HCT116 (cell line): Measurements from ENCODE around the gene RTN4IP1. TPM values are rescaled to one million over a fixed set of nuclear protein-coding genes. Genes with fewer than 3 reads are reported as not detected.

Experiments used
- ATAC-seq: fragments of 200-7000 bp; cut with Tn5 transposase; 2 replicates; pipeline ENCODE4 v1.9.1; 2020; ENCODE audit warnings: mild to moderate bottlenecking, moderate library complexity
- BruUV-seq: library from RNA; stranded (reverse); fragments of 400-500 nt; replicated peaks from 2 replicates; lab custom pipeline; 2021; lab: Mats Ljungman, UMichigan
- CTCF ChIA-PET: fragments of 300-600 bp; sonication (Branson Sonifier 250); formaldehyde crosslinking; loops from one replicate; lab custom pipeline; 2021; ENCODE audit warnings: antibody characterized with exemption; lab: Charles Lee
- POLR2A ChIA-PET: fragments of 300-600, 350-600 bp; sonication (Branson Sonifier 250); formaldehyde crosslinking; loops from one replicate; lab custom pipeline; 2021; ENCODE audit warnings: antibody characterized with exemption; lab: Charles Lee
- RAD21 ChIA-PET, 2 experiments: fragments of 300-600 bp; sonication (Branson Sonifier 250); formaldehyde crosslinking; loops; one replicate each; lab custom pipeline; 2023; ENCODE audit warnings: low total read pairs in 2 of 2; ENCODE audit not compliant: uncharacterized antibody in 2 of 2, unreplicated experiment in 2 of 2, low non-redundant PET in 1 of 2; lab: Charles Lee
- DNase-seq: peaks from one replicate; pipeline ENCODE4 v3.0.0-alpha.2; 2010; ENCODE audit warnings: low read depth, low spot score
- H2AFZ ChIP-seq: fragments of 200-600 bp; shearing (Covaris generic), sonication (generic); 2 replicates; pipeline ENCODE4 v1.6.1; 2017; ENCODE audit warnings: low read depth, mixed run types, mixed read lengths, antibody characterized with exemption, low read length; ENCODE audit not compliant: poor library complexity, severe bottlenecking
- H3K27ac ChIP-seq: 2 replicates; pipeline ENCODE4 v1.5.1; 2012; ENCODE audit warnings: low read depth, low read length
- H3K27me3 ChIP-seq: fragments of 200-600 bp; sonication (generic); 2 replicates; pipeline ENCODE4 v1.6.1; 2016; ENCODE audit warnings: mixed run types, low read length, mixed read lengths; ENCODE audit not compliant: insufficient read depth
- H3K36me3 ChIP-seq, 2 experiments: fragments of 200-500 bp in 1 of 2; fragments of 200-600 bp in 1 of 2; sonication (Bioruptor generic) in 1 of 2; sonication (generic) in 1 of 2; 2 replicates each; pipeline versions ENCODE4 v1.5.1 to v1.6.1; 2014 to 2016; ENCODE audit warnings: low read length in 2 of 2, inconsistent platforms in 1 of 2, mixed read lengths in 1 of 2, mixed run types in 1 of 2; ENCODE audit not compliant: insufficient read depth in 2 of 2, control insufficient read depth in 1 of 2
- H3K4me1 ChIP-seq, 2 experiments: fragments of 200-600 bp in 1 of 2; sonication (generic) in 1 of 2; 2 replicates each; pipeline versions ENCODE4 v1.5.1 to v1.6.1; 2012 to 2017; ENCODE audit warnings: low read length in 2 of 2, inconsistent platforms in 1 of 2, mild to moderate bottlenecking in 1 of 2, mixed read lengths in 1 of 2, mixed run types in 1 of 2, moderate library complexity in 1 of 2; ENCODE audit not compliant: insufficient read depth in 2 of 2, control insufficient read depth in 1 of 2
- H3K4me2 ChIP-seq: fragments of 200-600 bp; sonication (generic); 2 replicates; pipeline ENCODE4 v1.6.1; 2017; ENCODE audit warnings: mixed run types, low read length, mixed read lengths
- H3K4me3 ChIP-seq, 2 experiments: fragments of 200-600 bp in 1 of 2; sonication (generic) in 1 of 2; replicated peaks in 1 of 2; 2 replicates each; pipeline ENCODE4 v1.5.1; 2011 to 2016; ENCODE audit warnings: low read length in 2 of 2, control low read depth in 1 of 2, low read depth in 1 of 2, mild to moderate bottlenecking in 1 of 2, mixed read lengths in 1 of 2, mixed run types in 1 of 2
- H3K79me2 ChIP-seq: fragments of 200-600 bp; sonication (generic); 2 replicates; pipeline ENCODE4 v1.6.1; 2017; ENCODE audit warnings: mild to moderate bottlenecking, mixed run types, low read length, moderate library complexity, mixed read lengths; ENCODE audit not compliant: insufficient read depth
- H3K9ac ChIP-seq: fragments of 200-600 bp; sonication (generic); 2 replicates; pipeline ENCODE4 v1.6.1; 2016; ENCODE audit warnings: low read length, mixed read lengths
- H3K9me2 ChIP-seq: fragments of 200-600 bp; sonication (generic), shearing (Covaris generic); 2 replicates; pipeline ENCODE4 v1.6.1; 2017; ENCODE audit warnings: mixed run types, mild to moderate bottlenecking, moderate library complexity; ENCODE audit not compliant: insufficient read depth
- H3K9me3 ChIP-seq, 2 experiments: fragments of 200-500 bp in 1 of 2; fragments of 200-600 bp in 1 of 2; sonication (Bioruptor generic) in 1 of 2; sonication (generic) in 1 of 2; 2 replicates each; pipeline ENCODE4 v1.6.1; 2014 to 2017; ENCODE audit warnings: low read length in 2 of 2, mixed read lengths in 2 of 2, inconsistent platforms in 1 of 2, low read depth in 1 of 2, mild to moderate bottlenecking in 1 of 2, mixed run types in 1 of 2, moderate library complexity in 1 of 2; ENCODE audit not compliant: control insufficient read depth in 1 of 2, insufficient read depth in 1 of 2
- H4K20me1 ChIP-seq: fragments of 200-600 bp; sonication (generic), shearing (Covaris generic); 2 replicates; pipeline ENCODE4 v1.6.1; 2017; ENCODE audit warnings: mixed run types, mild to moderate bottlenecking, moderate library complexity; ENCODE audit not compliant: insufficient read depth
- ATF3 ChIP-seq: IDR thresholded peaks from 2 replicates; pipeline ENCODE4 v1.6.1; 2012
- CEBPB ChIP-seq: IDR thresholded peaks from 2 replicates; pipeline ENCODE4 v1.6.1; 2012; ENCODE audit warnings: low read depth
- ELF1 ChIP-seq: IDR thresholded peaks from 2 replicates; pipeline ENCODE4 v1.6.1; 2012; ENCODE audit warnings: low read depth, borderline replicate concordance
- EZH2 ChIP-seq: fragments of 200-600 bp; sonication (generic); IDR thresholded peaks from 2 replicates; pipeline ENCODE4 v1.6.1; 2017; ENCODE audit warnings: antibody characterized with exemption, mixed run types
- JUND ChIP-seq: IDR thresholded peaks from 2 replicates; pipeline ENCODE4 v1.6.1; 2012
- MAX ChIP-seq: IDR thresholded peaks from 2 replicates; pipeline ENCODE4 v1.6.1; 2012
- POLR2A ChIP-seq: IDR thresholded peaks from 2 replicates; pipeline ENCODE4 v1.7.0; 2011; ENCODE audit warnings: borderline replicate concordance; ENCODE audit not compliant: insufficient read depth, insufficient read length; ENCODE audit errors: extremely low read depth
- POLR2AphosphoS5 ChIP-seq: IDR thresholded peaks from 2 replicates; pipeline ENCODE4 v1.6.1; 2011; ENCODE audit warnings: mild to moderate bottlenecking, low read depth, low read length, moderate library complexity
- RAD21 ChIP-seq: IDR thresholded peaks from 2 replicates; pipeline ENCODE4 v1.6.1; 2012; ENCODE audit warnings: low read depth, mild to moderate bottlenecking
- REST ChIP-seq: IDR thresholded peaks from 2 replicates; pipeline ENCODE4 v1.6.1; 2012; ENCODE audit warnings: low read depth
- SIN3A ChIP-seq: IDR thresholded peaks from 2 replicates; pipeline ENCODE4 v1.6.1; 2012; ENCODE audit warnings: low read depth
- SP1 ChIP-seq: IDR thresholded peaks from 2 replicates; pipeline ENCODE4 v1.6.1; 2012; ENCODE audit warnings: low read depth
- SRF ChIP-seq: IDR thresholded peaks from 2 replicates; pipeline ENCODE4 v1.6.1; 2012; ENCODE audit warnings: low read depth
- ZBTB33 ChIP-seq: IDR thresholded peaks from 2 replicates; pipeline ENCODE4 v1.6.1; 2011; ENCODE audit warnings: mild to moderate bottlenecking, low read length, moderate library complexity; ENCODE audit not compliant: insufficient replicate concordance; ENCODE audit errors: extremely low read depth
- ZFX ChIP-seq: fragments of 450-650 bp; IDR thresholded peaks from 2 replicates; pipeline ENCODE4 v1.6.1; 2017
- ZNF274 ChIP-seq: fragments of 200-500 bp; sonication (Bioruptor generic); IDR thresholded peaks from 2 replicates; pipeline ENCODE4 v1.6.1; 2014; ENCODE audit warnings: mild to moderate bottlenecking, low read depth, low read length, inconsistent platforms
- intact Hi-C: fragments of 100-400 bp; cut with micrococcal nuclease; formaldehyde crosslinking; loops from 2 replicates; pipeline ENCODE4 v1.10.0; 2022
- total RNA-seq: library from RNA; stranded (reverse); gene quantifications from one replicate; pipeline ENCODE4 v1.2.1, GENCODE V29; 2021; ENCODE audit not compliant: unreplicated experiment

Gene RTN4IP1
- total RNA-seq, 1 experiment from 2014 or later: 9.1 TPM

GRCh38 chr6:106670236-106670635 is 40.9 kb upstream of the RTN4IP1 start:
- RAD21 ChIA-PET: no interaction called here
- no peaks in the 10 kb centered on the region for H4K20me1 ChIP-seq
- POLR2A ChIA-PET: no interaction called here
- no peak for TF ChIP-seq POLR2AphosphoS5
- TF ChIP-seq REST: no peak
- TF ChIP-seq POLR2A: no peak
- no peak for TF ChIP-seq ELF1
- no peak for TF ChIP-seq CEBPB
- TF ChIP-seq SIN3A: no peak
- TF ChIP-seq MAX: no peak
- TF ChIP-seq SP1: no peak
- no peak for TF ChIP-seq SRF
- no peak for TF ChIP-seq ZNF274
- TF ChIP-seq JUND: no peak
- no peak for TF ChIP-seq RAD21
- TF ChIP-seq ZBTB33: no peak
- TF ChIP-seq ATF3: no peak
- TF ChIP-seq ZFX: no peak
- TF ChIP-seq EZH2: no peak
- no peak overlapping the region for H3K27ac ChIP-seq
- no TSS peak for BruUV-seq
- DNase-seq (no peak), ATAC-seq (no peak)
- H3K4me1 ChIP-seq: no peaks in the 10 kb centered on the region
- no peaks in the 10 kb centered on the region for H3K9me3 ChIP-seq
- H2AFZ ChIP-seq: no peak overlapping the region
- CTCF ChIA-PET: interaction anchor here (0.9 kb wide), 1 partner anchor 309 kb away, joined by 4 read pairs; no protein-coding TSS in a partner anchor
- no peak overlapping the region for H3K4me3 ChIP-seq
- intact Hi-C loops: no loop called here
- H3K9me2 ChIP-seq: no peaks in the 10 kb centered on the region
- H3K36me3 ChIP-seq: 0 out of 4 replicates have a peak, but pooled peaks cover 0 to 3% of the 10 kb centered on the region in 2 experiments
- no peak overlapping the region for H3K4me2 ChIP-seq
- H3K27me3 ChIP-seq: no peaks in the 10 kb centered on the region
- no peak overlapping the region for H3K9ac ChIP-seq
- no peaks in the 10 kb centered on the region for H3K79me2 ChIP-seq
